HCT116 (cell line): ENCODE results near the gene TMCC1. TPM values are rescaled to one million over a fixed set of nuclear protein-coding genes. Genes with fewer than 3 reads are reported as not detected.

Experiments
- ATAC-seq: fragments of 200-7000 bp; cut with Tn5 transposase; 2 replicates; pipeline ENCODE4 v1.9.1; 2020; ENCODE audit warnings: mild to moderate bottlenecking, moderate library complexity
- BruUV-seq: library from RNA; stranded (reverse); fragments of 400-500 nt; replicated peaks from 2 replicates; lab custom pipeline; 2021; lab: Mats Ljungman, UMichigan
- CTCF ChIA-PET: fragments of 300-600 bp; sonication (Branson Sonifier 250); formaldehyde crosslinking; loops from one replicate; lab custom pipeline; 2021; ENCODE audit warnings: antibody characterized with exemption; lab: Charles Lee
- POLR2A ChIA-PET: fragments of 300-600, 350-600 bp; sonication (Branson Sonifier 250); formaldehyde crosslinking; loops from one replicate; lab custom pipeline; 2021; ENCODE audit warnings: antibody characterized with exemption; lab: Charles Lee
- RAD21 ChIA-PET, 2 experiments: fragments of 300-600 bp; sonication (Branson Sonifier 250); formaldehyde crosslinking; loops; one replicate each; lab custom pipeline; 2023; ENCODE audit warnings: low total read pairs in 2 of 2; ENCODE audit not compliant: uncharacterized antibody in 2 of 2, unreplicated experiment in 2 of 2, low non-redundant PET in 1 of 2; lab: Charles Lee
- DNase-seq: peaks from one replicate; pipeline ENCODE4 v3.0.0-alpha.2; 2010; ENCODE audit warnings: low read depth, low spot score
- H2AFZ ChIP-seq: fragments of 200-600 bp; shearing (Covaris generic), sonication (generic); 2 replicates; pipeline ENCODE4 v1.6.1; 2017; ENCODE audit warnings: low read depth, mixed run types, mixed read lengths, antibody characterized with exemption, low read length; ENCODE audit not compliant: poor library complexity, severe bottlenecking
- H3K27ac ChIP-seq: 2 replicates; pipeline ENCODE4 v1.5.1; 2012; ENCODE audit warnings: low read depth, low read length
- H3K27me3 ChIP-seq: fragments of 200-600 bp; sonication (generic); 2 replicates; pipeline ENCODE4 v1.6.1; 2016; ENCODE audit warnings: mixed run types, low read length, mixed read lengths; ENCODE audit not compliant: insufficient read depth
- H3K36me3 ChIP-seq, 2 experiments: fragments of 200-500 bp in 1 of 2; fragments of 200-600 bp in 1 of 2; sonication (Bioruptor generic) in 1 of 2; sonication (generic) in 1 of 2; 2 replicates each; pipeline versions ENCODE4 v1.5.1 to v1.6.1; 2014 to 2016; ENCODE audit warnings: low read length in 2 of 2, inconsistent platforms in 1 of 2, mixed read lengths in 1 of 2, mixed run types in 1 of 2; ENCODE audit not compliant: insufficient read depth in 2 of 2, control insufficient read depth in 1 of 2
- H3K4me1 ChIP-seq, 2 experiments: fragments of 200-600 bp in 1 of 2; sonication (generic) in 1 of 2; 2 replicates each; pipeline versions ENCODE4 v1.5.1 to v1.6.1; 2012 to 2017; ENCODE audit warnings: low read length in 2 of 2, inconsistent platforms in 1 of 2, mild to moderate bottlenecking in 1 of 2, mixed read lengths in 1 of 2, mixed run types in 1 of 2, moderate library complexity in 1 of 2; ENCODE audit not compliant: insufficient read depth in 2 of 2, control insufficient read depth in 1 of 2
- H3K4me2 ChIP-seq: fragments of 200-600 bp; sonication (generic); 2 replicates; pipeline ENCODE4 v1.6.1; 2017; ENCODE audit warnings: mixed run types, low read length, mixed read lengths
- H3K4me3 ChIP-seq, 2 experiments: fragments of 200-600 bp in 1 of 2; sonication (generic) in 1 of 2; replicated peaks in 1 of 2; 2 replicates each; pipeline ENCODE4 v1.5.1; 2011 to 2016; ENCODE audit warnings: low read length in 2 of 2, control low read depth in 1 of 2, low read depth in 1 of 2, mild to moderate bottlenecking in 1 of 2, mixed read lengths in 1 of 2, mixed run types in 1 of 2
- H3K79me2 ChIP-seq: fragments of 200-600 bp; sonication (generic); 2 replicates; pipeline ENCODE4 v1.6.1; 2017; ENCODE audit warnings: mild to moderate bottlenecking, mixed run types, low read length, moderate library complexity, mixed read lengths; ENCODE audit not compliant: insufficient read depth
- H3K9ac ChIP-seq: fragments of 200-600 bp; sonication (generic); 2 replicates; pipeline ENCODE4 v1.6.1; 2016; ENCODE audit warnings: low read length, mixed read lengths
- H3K9me2 ChIP-seq: fragments of 200-600 bp; sonication (generic), shearing (Covaris generic); 2 replicates; pipeline ENCODE4 v1.6.1; 2017; ENCODE audit warnings: mixed run types, mild to moderate bottlenecking, moderate library complexity; ENCODE audit not compliant: insufficient read depth
- H3K9me3 ChIP-seq, 2 experiments: fragments of 200-500 bp in 1 of 2; fragments of 200-600 bp in 1 of 2; sonication (Bioruptor generic) in 1 of 2; sonication (generic) in 1 of 2; 2 replicates each; pipeline ENCODE4 v1.6.1; 2014 to 2017; ENCODE audit warnings: low read length in 2 of 2, mixed read lengths in 2 of 2, inconsistent platforms in 1 of 2, low read depth in 1 of 2, mild to moderate bottlenecking in 1 of 2, mixed run types in 1 of 2, moderate library complexity in 1 of 2; ENCODE audit not compliant: control insufficient read depth in 1 of 2, insufficient read depth in 1 of 2
- H4K20me1 ChIP-seq: fragments of 200-600 bp; sonication (generic), shearing (Covaris generic); 2 replicates; pipeline ENCODE4 v1.6.1; 2017; ENCODE audit warnings: mixed run types, mild to moderate bottlenecking, moderate library complexity; ENCODE audit not compliant: insufficient read depth
- ATF3 ChIP-seq: IDR thresholded peaks from 2 replicates; pipeline ENCODE4 v1.6.1; 2012
- CBX3 ChIP-seq: IDR thresholded peaks from 2 replicates; pipeline ENCODE4 v1.6.1; 2012; ENCODE audit warnings: low read depth
- EGR1 ChIP-seq: IDR thresholded peaks from 2 replicates; pipeline ENCODE4 v1.6.1; 2012; ENCODE audit warnings: low read depth
- ELF1 ChIP-seq: IDR thresholded peaks from 2 replicates; pipeline ENCODE4 v1.6.1; 2012; ENCODE audit warnings: low read depth, borderline replicate concordance
- EZH2 ChIP-seq: fragments of 200-600 bp; sonication (generic); IDR thresholded peaks from 2 replicates; pipeline ENCODE4 v1.6.1; 2017; ENCODE audit warnings: antibody characterized with exemption, mixed run types
- EZH2phosphoT487 ChIP-seq: fragments of 200-600 bp; IDR thresholded peaks from 2 replicates; pipeline ENCODE4 v1.6.1; 2018; ENCODE audit warnings: antibody characterized with exemption, borderline replicate concordance
- FOSL1 ChIP-seq: IDR thresholded peaks from 2 replicates; pipeline ENCODE4 v1.6.1; 2012; ENCODE audit warnings: low read depth
- POLR2AphosphoS5 ChIP-seq: IDR thresholded peaks from 2 replicates; pipeline ENCODE4 v1.6.1; 2011; ENCODE audit warnings: mild to moderate bottlenecking, low read depth, low read length, moderate library complexity
- REST ChIP-seq: IDR thresholded peaks from 2 replicates; pipeline ENCODE4 v1.6.1; 2012; ENCODE audit warnings: low read depth
- SIN3A ChIP-seq: IDR thresholded peaks from 2 replicates; pipeline ENCODE4 v1.6.1; 2012; ENCODE audit warnings: low read depth
- SP1 ChIP-seq: IDR thresholded peaks from 2 replicates; pipeline ENCODE4 v1.6.1; 2012; ENCODE audit warnings: low read depth
- SRF ChIP-seq: IDR thresholded peaks from 2 replicates; pipeline ENCODE4 v1.6.1; 2012; ENCODE audit warnings: low read depth
- TCF7L2 ChIP-seq: IDR thresholded peaks from 2 replicates; pipeline ENCODE4 v1.7.0; 2011; ENCODE audit warnings: borderline replicate concordance, inconsistent platforms; ENCODE audit not compliant: insufficient read depth, insufficient read length; ENCODE audit errors: extremely low read depth
- YY1 ChIP-seq: IDR thresholded peaks from 2 replicates; pipeline ENCODE4 v1.6.1; 2011; ENCODE audit warnings: low read length, low read depth, moderate library complexity, mild to moderate bottlenecking; ENCODE audit not compliant: insufficient replicate concordance; ENCODE audit errors: extremely low read depth
- ZFX ChIP-seq: fragments of 450-650 bp; IDR thresholded peaks from 2 replicates; pipeline ENCODE4 v1.6.1; 2017
- intact Hi-C: fragments of 100-400 bp; cut with micrococcal nuclease; formaldehyde crosslinking; loops from 2 replicates; pipeline ENCODE4 v1.10.0; 2022
- total RNA-seq: library from RNA; stranded (reverse); gene quantifications from one replicate; pipeline ENCODE4 v1.2.1, GENCODE V29; 2021; ENCODE audit not compliant: unreplicated experiment
- TF ChIP-seq, protein P1 (sequence below): IDR thresholded peaks from 2 replicates; pipeline ENCODE4 v1.6.1; 2011; ENCODE audit warnings: mild to moderate bottlenecking, low read length, moderate library complexity; ENCODE audit not compliant: insufficient replicate concordance; ENCODE audit errors: extremely low read depth
- TF ChIP-seq, protein P2 (sequence below), 3 experiments: fragments of 200-600 bp in 1 of 3; sonication (generic) in 1 of 3; IDR thresholded peaks in 2 of 3; conservative IDR thresholded peaks in 1 of 3; 2 replicates each; pipeline ENCODE4 v1.5.1; 2012 to 2017; ENCODE audit warnings: low read depth in 2 of 3, low read length in 2 of 3, antibody characterized with exemption in 1 of 3, borderline replicate concordance in 1 of 3, control low read depth in 1 of 3, mild to moderate bottlenecking in 1 of 3, mixed read lengths in 1 of 3, mixed run types in 1 of 3, moderate library complexity in 1 of 3; ENCODE audit not compliant: insufficient read depth in 1 of 3
- TF ChIP-seq, protein P3 (sequence below): IDR thresholded peaks from 2 replicates; pipeline ENCODE4 v1.6.1; 2012

The TMCC1 gene
- total RNA-seq, 1 experiment from 2014 or later: 32.5 TPM

DNA sequence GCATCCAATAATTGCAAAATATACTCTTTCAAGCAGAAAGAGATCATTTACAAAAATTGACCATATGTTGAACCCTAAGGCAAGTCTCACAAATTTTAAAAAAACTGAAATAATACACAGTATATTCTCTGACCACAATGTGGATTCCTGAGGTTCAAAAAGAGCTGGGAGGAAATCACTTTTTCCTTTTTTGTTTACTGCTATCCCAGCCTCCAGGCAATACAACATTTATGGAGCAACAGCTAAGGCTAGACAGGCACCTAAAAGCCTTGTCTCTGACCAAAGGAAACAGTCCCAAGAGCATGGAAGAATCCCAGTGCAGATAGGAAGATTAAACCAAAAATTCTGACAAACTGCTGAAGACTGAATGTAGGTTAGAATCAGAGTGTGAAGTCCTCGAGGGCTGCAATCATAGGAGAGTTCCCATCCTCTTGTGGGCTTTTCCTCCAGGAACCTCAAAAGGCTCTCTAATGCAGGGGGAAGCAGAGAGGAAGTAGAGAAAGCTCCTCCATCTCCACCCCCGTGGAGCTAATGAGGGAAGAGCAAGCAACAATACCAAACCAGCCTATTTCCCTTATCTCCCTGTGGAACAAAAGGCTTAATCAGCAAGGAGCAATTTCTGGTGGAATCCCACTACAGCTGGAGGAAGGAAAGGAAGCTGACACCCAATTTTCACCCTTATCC lies 57.0 kb downstream of the TMCC1 start:
- no peak for ATAC-seq
- CTCF ChIA-PET: interaction anchor here (1.5 kb wide), 1 partner anchor 346 kb away, joined by 3 read pairs; no protein-coding TSS in a partner anchor

More for the DNA sequence above, 57.0 kb downstream of the TMCC1 start:
- Histone ChIP-seq H2AFZ (no peak overlapping the region), H3K79me2 (no peaks in the 10 kb centered on the region; the same call in 1 of the 2 replicates), H3K9me3 (no peaks in the 10 kb centered on the region), H3K9me2 (no peaks in the 10 kb centered on the region), H4K20me1 (no peaks in the 10 kb centered on the region), H3K4me2 (no peak overlapping the region), H3K9ac (no peak overlapping the region), H3K4me1 (peaks cover 15 to 23% of the 10 kb centered on the region in 2 experiments), H3K4me3 (no peak overlapping the region), H3K27ac (no peak overlapping the region), H3K27me3 (no peaks in the 10 kb centered on the region), H3K36me3 (no peaks in the 10 kb centered on the region)
- no peak for DNase-seq
- BruUV-seq: no TSS peak
- ChIA-PET RAD21 (no interaction called here), POLR2A (no interaction called here)
- intact Hi-C loops: no loop called here
- TF ChIP-seq ELF1: no peak
- TF ChIP-seq, protein P1, sequence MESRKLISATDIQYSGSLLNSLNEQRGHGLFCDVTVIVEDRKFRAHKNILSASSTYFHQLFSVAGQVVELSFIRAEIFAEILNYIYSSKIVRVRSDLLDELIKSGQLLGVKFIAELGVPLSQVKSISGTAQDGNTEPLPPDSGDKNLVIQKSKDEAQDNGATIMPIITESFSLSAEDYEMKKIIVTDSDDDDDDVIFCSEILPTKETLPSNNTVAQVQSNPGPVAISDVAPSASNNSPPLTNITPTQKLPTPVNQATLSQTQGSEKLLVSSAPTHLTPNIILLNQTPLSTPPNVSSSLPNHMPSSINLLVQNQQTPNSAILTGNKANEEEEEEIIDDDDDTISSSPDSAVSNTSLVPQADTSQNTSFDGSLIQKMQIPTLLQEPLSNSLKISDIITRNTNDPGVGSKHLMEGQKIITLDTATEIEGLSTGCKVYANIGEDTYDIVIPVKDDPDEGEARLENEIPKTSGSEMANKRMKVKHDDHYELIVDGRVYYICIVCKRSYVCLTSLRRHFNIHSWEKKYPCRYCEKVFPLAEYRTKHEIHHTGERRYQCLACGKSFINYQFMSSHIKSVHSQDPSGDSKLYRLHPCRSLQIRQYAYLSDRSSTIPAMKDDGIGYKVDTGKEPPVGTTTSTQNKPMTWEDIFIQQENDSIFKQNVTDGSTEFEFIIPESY: no peak
- no peak for TF ChIP-seq SP1
- TF ChIP-seq ATF3: no peak
- no peak for TF ChIP-seq CBX3
- TF ChIP-seq POLR2AphosphoS5: no peak
- no peak for TF ChIP-seq ZFX
- TF ChIP-seq EGR1: no peak
- TF ChIP-seq REST: no peak
- TF ChIP-seq TCF7L2: no peak
- TF ChIP-seq EZH2phosphoT487: no peak
- no peak for TF ChIP-seq SIN3A
- TF ChIP-seq, protein P2, sequence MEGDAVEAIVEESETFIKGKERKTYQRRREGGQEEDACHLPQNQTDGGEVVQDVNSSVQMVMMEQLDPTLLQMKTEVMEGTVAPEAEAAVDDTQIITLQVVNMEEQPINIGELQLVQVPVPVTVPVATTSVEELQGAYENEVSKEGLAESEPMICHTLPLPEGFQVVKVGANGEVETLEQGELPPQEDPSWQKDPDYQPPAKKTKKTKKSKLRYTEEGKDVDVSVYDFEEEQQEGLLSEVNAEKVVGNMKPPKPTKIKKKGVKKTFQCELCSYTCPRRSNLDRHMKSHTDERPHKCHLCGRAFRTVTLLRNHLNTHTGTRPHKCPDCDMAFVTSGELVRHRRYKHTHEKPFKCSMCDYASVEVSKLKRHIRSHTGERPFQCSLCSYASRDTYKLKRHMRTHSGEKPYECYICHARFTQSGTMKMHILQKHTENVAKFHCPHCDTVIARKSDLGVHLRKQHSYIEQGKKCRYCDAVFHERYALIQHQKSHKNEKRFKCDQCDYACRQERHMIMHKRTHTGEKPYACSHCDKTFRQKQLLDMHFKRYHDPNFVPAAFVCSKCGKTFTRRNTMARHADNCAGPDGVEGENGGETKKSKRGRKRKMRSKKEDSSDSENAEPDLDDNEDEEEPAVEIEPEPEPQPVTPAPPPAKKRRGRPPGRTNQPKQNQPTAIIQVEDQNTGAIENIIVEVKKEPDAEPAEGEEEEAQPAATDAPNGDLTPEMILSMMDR (IDR thresholded peaks at IDR 0.05 in 2 of 3, conservative IDR thresholded peaks at IDR 0.05 in 1 of 3; ENCODE audit: borderline replicate concordance in 1 of 3, insufficient read depth in 1 of 3, low read depth in 2 of 3, low read length in 2 of 3): no peak
- no peak for TF ChIP-seq EZH2
- TF ChIP-seq, protein P3, sequence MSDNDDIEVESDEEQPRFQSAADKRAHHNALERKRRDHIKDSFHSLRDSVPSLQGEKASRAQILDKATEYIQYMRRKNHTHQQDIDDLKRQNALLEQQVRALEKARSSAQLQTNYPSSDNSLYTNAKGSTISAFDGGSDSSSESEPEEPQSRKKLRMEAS: no peak
- TF ChIP-seq SRF: no peak
- TF ChIP-seq FOSL1: no peak
- TF ChIP-seq YY1: no peak
